SK-N-SH treated with all-trans-retinoic acid at 6 μM for 48 hours (cell line): ENCODE results near the gene CSNK1G1.

ENCODE experiments used
- ATAC-seq: fragments of 200-7000 bp; cut with Tn5 transposase; 3 replicates; pipeline ENCODE4 v1.9.1; 2020; ENCODE audit warnings: mild to moderate bottlenecking, moderate library complexity
- ARNTL ChIP-seq: fragments of 450-650 bp; formaldehyde crosslinking; IDR thresholded peaks from 2 replicates; pipeline ENCODE4 v1.5.0; 2020; ENCODE audit warnings: low read depth, mild to moderate bottlenecking, moderate library complexity, borderline replicate concordance
- BACH2 ChIP-seq: fragments of 250-450 bp; sonication (Bioruptor Pico); IDR thresholded peaks from 2 replicates; pipeline ENCODE4 v1.9.0; 2021; ENCODE audit warnings: mild to moderate bottlenecking, borderline replicate concordance
- ESRRG ChIP-seq: fragments of 250-450 bp; sonication (Bioruptor Pico); IDR thresholded peaks from 2 replicates; pipeline ENCODE4 v1.6.1; 2021; ENCODE audit warnings: mild to moderate bottlenecking
- GLIS3 ChIP-seq: fragments of 250-450 bp; sonication (Bioruptor Pico); IDR thresholded peaks from 2 replicates; pipeline ENCODE4 v1.5.0; 2020; ENCODE audit warnings: mild to moderate bottlenecking, moderate library complexity
- ISL1 ChIP-seq: fragments of 250-450 bp; sonication (Bioruptor Pico); IDR thresholded peaks from 2 replicates; pipeline ENCODE4 v2.1.2; 2022; ENCODE audit warnings: mild to moderate bottlenecking, moderate library complexity
- PPARA ChIP-seq: fragments of 250-450 bp; sonication (Bioruptor Pico); IDR thresholded peaks from 2 replicates; pipeline ENCODE4 v1.5.0; 2020; ENCODE audit warnings: mild to moderate bottlenecking, borderline replicate concordance
- RARB ChIP-seq: fragments of 250-450 bp; sonication (Bioruptor Pico); IDR thresholded peaks from 2 replicates; pipeline ENCODE4 v1.8.0; 2021; ENCODE audit warnings: mild to moderate bottlenecking, moderate library complexity
- SNAI2 ChIP-seq: fragments of 250-450 bp; sonication (Bioruptor Pico); IDR thresholded peaks from 2 replicates; pipeline ENCODE4 v1.5.0; 2020; ENCODE audit warnings: mild to moderate bottlenecking, moderate library complexity
- TOX ChIP-seq: fragments of 250-450 bp; sonication (Bioruptor Pico); IDR thresholded peaks from 2 replicates; pipeline ENCODE4 v1.8.0; 2021; ENCODE audit warnings: mild to moderate bottlenecking, moderate library complexity, borderline replicate concordance
- ZFP3 ChIP-seq: fragments of 250-450 bp; sonication (Bioruptor Pico); IDR thresholded peaks from 2 replicates; pipeline ENCODE4 v1.5.0; 2020; ENCODE audit warnings: mild to moderate bottlenecking, moderate library complexity
- ZNF565 ChIP-seq: fragments of 450-650 bp; formaldehyde crosslinking; conservative IDR thresholded peaks from 2 replicates; pipeline ENCODE4 v1.5.0; 2020; ENCODE audit warnings: low read depth, mild to moderate bottlenecking, moderate library complexity
- ZNF70 ChIP-seq: fragments of 450-650 bp; formaldehyde crosslinking; IDR thresholded peaks from 2 replicates; pipeline ENCODE4 v1.5.0; 2020; ENCODE audit warnings: mild to moderate bottlenecking, moderate library complexity
- TF ChIP-seq, protein P1 (sequence below): fragments of 250-450 bp; sonication (Bioruptor Pico); IDR thresholded peaks from 2 replicates; pipeline ENCODE4 v1.5.0; 2020; ENCODE audit warnings: mild to moderate bottlenecking, moderate library complexity
- TF ChIP-seq, protein P2 (sequence below): fragments of 250-450 bp; sonication (Bioruptor Pico); IDR thresholded peaks from 2 replicates; pipeline ENCODE4 v1.5.1; 2020; ENCODE audit warnings: low read depth, mild to moderate bottlenecking, moderate library complexity
- TF ChIP-seq, protein P3 (sequence below): fragments of 250-450 bp; sonication (Bioruptor Pico); IDR thresholded peaks from 2 replicates; pipeline ENCODE4 v1.8.0; 2021; ENCODE audit warnings: low read depth, mild to moderate bottlenecking, moderate library complexity, borderline replicate concordance
- TF ChIP-seq, protein P4 (sequence below): fragments of 250-450 bp; sonication (Bioruptor Pico); IDR thresholded peaks from 2 replicates; pipeline ENCODE4 v1.8.0; 2020; ENCODE audit warnings: mild to moderate bottlenecking, moderate library complexity, borderline replicate concordance

The CSNK1G1 gene

DNA sequence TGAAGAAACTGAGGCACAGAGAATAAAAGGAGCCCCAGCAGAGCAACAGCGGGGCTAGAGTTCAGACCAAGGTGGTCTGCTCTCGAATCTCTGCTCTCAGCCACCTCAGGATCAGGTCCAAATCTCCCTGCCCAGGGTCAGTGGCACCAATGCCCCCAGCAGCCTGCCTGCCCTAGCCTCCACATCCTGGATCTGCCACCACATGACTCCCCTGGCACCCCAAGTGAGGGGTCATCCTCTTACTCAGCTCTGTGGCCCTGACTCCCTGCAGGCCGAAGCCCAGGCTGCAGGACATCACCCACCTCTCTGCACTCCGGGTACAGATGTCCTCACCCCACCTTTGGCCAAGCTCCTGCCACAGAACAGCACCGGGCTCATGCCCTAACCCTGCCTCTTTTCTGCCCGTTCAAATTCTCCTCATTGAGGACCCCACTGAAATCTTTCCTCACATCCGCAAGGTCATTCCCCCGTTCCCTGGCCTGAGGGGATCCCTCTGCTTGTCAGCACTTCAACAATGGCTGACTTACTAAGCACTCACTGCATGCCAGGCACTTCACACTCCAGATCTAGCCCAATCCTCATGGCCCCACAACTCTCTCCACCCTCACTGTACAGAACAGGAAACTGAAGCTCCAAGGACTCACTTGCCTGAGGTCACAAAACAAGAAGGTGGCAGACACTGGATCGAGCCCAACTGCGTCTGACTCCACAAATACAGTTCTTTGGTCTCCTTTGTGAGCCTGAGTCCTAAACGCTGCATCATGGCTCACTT, 197.4 kb downstream of the CSNK1G1 start:
- no peak for TF ChIP-seq BACH2 (CRISPR knock-in tag)
- no peak for TF ChIP-seq ZFP3
- TF ChIP-seq ARNTL (CRISPR knock-in tag): no peak
- TF ChIP-seq ISL1 (CRISPR knock-in tag): no peak
- TF ChIP-seq, protein P1, sequence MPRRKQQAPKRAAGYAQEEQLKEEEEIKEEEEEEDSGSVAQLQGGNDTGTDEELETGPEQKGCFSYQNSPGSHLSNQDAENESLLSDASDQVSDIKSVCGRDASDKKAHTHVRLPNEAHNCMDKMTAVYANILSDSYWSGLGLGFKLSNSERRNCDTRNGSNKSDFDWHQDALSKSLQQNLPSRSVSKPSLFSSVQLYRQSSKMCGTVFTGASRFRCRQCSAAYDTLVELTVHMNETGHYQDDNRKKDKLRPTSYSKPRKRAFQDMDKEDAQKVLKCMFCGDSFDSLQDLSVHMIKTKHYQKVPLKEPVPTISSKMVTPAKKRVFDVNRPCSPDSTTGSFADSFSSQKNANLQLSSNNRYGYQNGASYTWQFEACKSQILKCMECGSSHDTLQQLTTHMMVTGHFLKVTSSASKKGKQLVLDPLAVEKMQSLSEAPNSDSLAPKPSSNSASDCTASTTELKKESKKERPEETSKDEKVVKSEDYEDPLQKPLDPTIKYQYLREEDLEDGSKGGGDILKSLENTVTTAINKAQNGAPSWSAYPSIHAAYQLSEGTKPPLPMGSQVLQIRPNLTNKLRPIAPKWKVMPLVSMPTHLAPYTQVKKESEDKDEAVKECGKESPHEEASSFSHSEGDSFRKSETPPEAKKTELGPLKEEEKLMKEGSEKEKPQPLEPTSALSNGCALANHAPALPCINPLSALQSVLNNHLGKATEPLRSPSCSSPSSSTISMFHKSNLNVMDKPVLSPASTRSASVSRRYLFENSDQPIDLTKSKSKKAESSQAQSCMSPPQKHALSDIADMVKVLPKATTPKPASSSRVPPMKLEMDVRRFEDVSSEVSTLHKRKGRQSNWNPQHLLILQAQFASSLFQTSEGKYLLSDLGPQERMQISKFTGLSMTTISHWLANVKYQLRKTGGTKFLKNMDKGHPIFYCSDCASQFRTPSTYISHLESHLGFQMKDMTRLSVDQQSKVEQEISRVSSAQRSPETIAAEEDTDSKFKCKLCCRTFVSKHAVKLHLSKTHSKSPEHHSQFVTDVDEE (CRISPR knock-in tag): no peak
- TF ChIP-seq, protein P2, sequence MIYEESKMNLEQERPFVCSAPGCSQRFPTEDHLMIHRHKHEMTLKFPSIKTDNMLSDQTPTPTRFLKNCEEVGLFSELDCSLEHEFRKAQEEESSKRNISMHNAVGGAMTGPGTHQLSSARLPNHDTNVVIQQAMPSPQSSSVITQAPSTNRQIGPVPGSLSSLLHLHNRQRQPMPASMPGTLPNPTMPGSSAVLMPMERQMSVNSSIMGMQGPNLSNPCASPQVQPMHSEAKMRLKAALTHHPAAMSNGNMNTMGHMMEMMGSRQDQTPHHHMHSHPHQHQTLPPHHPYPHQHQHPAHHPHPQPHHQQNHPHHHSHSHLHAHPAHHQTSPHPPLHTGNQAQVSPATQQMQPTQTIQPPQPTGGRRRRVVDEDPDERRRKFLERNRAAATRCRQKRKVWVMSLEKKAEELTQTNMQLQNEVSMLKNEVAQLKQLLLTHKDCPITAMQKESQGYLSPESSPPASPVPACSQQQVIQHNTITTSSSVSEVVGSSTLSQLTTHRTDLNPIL (CRISPR knock-in tag): no peak
- no peak for TF ChIP-seq SNAI2 (CRISPR knock-in tag)
- TF ChIP-seq, protein P3, sequence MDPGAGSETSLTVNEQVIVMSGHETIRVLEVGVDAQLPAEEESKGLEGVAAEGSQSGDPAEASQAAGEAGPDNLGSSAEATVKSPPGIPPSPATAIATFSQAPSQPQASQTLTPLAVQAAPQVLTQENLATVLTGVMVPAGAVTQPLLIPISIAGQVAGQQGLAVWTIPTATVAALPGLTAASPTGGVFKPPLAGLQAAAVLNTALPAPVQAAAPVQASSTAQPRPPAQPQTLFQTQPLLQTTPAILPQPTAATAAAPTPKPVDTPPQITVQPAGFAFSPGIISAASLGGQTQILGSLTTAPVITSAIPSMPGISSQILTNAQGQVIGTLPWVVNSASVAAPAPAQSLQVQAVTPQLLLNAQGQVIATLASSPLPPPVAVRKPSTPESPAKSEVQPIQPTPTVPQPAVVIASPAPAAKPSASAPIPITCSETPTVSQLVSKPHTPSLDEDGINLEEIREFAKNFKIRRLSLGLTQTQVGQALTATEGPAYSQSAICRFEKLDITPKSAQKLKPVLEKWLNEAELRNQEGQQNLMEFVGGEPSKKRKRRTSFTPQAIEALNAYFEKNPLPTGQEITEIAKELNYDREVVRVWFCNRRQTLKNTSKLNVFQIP (CRISPR knock-in tag): no peak
- TF ChIP-seq ZNF565 (CRISPR knock-in tag): no peak
- no peak for TF ChIP-seq PPARA
- TF ChIP-seq, protein P4, sequence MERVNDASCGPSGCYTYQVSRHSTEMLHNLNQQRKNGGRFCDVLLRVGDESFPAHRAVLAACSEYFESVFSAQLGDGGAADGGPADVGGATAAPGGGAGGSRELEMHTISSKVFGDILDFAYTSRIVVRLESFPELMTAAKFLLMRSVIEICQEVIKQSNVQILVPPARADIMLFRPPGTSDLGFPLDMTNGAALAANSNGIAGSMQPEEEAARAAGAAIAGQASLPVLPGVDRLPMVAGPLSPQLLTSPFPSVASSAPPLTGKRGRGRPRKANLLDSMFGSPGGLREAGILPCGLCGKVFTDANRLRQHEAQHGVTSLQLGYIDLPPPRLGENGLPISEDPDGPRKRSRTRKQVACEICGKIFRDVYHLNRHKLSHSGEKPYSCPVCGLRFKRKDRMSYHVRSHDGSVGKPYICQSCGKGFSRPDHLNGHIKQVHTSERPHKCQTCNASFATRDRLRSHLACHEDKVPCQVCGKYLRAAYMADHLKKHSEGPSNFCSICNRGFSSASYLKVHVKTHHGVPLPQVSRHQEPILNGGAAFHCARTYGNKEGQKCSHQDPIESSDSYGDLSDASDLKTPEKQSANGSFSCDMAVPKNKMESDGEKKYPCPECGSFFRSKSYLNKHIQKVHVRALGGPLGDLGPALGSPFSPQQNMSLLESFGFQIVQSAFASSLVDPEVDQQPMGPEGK (CRISPR knock-in tag): no peak
- no peak for TF ChIP-seq TOX
- TF ChIP-seq RARB (CRISPR knock-in tag): no peak
- ATAC-seq: no peak

DNA sequence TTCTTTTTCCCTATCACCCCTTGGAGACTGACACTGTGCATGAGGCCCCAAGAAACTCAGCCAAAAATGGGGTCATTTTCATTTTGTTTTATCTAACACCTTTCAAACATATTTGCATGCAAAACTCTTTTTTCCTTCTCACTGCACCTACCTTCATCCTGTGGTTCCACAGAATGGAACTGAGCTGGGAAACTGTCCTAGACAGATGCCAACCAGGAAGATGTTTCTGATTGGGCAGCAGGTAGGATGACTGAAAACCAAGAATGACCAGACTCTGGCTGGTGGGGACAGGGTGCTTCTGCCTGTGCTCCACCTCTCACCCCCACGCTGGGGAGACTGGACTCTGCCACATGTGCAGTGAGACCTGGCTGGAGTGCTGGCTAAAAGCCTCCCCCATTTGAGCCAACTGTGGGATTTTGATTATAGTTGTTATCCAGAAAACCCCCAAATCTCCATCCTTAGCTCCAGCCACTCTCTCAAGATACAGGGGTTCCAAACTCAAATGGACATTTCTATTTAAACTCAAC, 198.3 kb downstream of the CSNK1G1 start:
- TF ChIP-seq, protein P4 (CRISPR knock-in tag): no peak
- no peak for TF ChIP-seq BACH2 (CRISPR knock-in tag)
- no peak for TF ChIP-seq GLIS3 (CRISPR knock-in tag)
- TF ChIP-seq ZNF565 (CRISPR knock-in tag): no peak
- TF ChIP-seq, protein P1 (CRISPR knock-in tag): no peak
- no peak for TF ChIP-seq ZNF70 (CRISPR knock-in tag)
- TF ChIP-seq ESRRG (CRISPR knock-in tag): no peak
- no peak for ATAC-seq
